Activated CD4-positive, alpha-beta T cell treated with anti-CD3 and anti-CD28 coated beads, Interleukin-2, amount 50 U/mL, for 48 hours (primary cell): ENCODE results near the gene TSTD1.
"Not testable (repeated sequence)": the region's sequence is repeated elsewhere in the genome, so short reads cannot be mapped to it uniquely, and the experiment has no call there.

Experiments used
- DNase-seq, 2 experiments: peaks; one replicate each; pipeline ENCODE4 v3.0.0-alpha.2; 2020

Gene TSTD1

GRCh38 chr1:161033751-161034150 is 5.0 kb downstream of the TSTD1 start:
- DNase-seq: no peak

DNA sequence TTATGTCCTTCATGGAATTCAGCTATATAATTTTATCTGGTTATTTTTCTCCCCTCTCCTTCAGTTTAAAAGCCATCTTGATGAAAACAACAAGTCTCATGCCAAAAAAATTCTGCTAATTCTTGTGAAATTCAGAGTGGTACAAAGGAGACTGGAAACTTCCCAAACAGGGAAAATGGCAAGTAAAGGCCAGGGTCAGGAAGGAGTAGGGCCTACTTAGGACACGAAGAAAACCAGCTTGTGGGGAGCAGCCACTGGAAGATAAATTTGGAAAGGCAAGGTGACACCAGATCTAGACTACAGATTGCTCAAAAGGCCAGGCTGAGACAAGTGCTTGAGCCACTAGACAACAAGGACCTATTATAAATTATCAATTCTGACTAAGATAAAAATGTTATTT is 6.4 kb downstream of the TSTD1 start:
- no peak for DNase-seq

- no peak for DNase-seq
Measured at GRCh38 chr1:161031874-161032273, 6.9 kb downstream of the TSTD1 start.

GRCh38 chr1:161029466-161029865 is 9.3 kb downstream of the TSTD1 start:
- DNase-seq: not testable (repeated sequence)

GRCh38 chr1:161026954-161027353 is 11.8 kb downstream of the TSTD1 start:
- not testable (repeated sequence) for DNase-seq

- not testable (repeated sequence) for DNase-seq
Measured at GRCh38 chr1:161022432-161022831, 16.3 kb downstream of the TSTD1 start.

DNA sequence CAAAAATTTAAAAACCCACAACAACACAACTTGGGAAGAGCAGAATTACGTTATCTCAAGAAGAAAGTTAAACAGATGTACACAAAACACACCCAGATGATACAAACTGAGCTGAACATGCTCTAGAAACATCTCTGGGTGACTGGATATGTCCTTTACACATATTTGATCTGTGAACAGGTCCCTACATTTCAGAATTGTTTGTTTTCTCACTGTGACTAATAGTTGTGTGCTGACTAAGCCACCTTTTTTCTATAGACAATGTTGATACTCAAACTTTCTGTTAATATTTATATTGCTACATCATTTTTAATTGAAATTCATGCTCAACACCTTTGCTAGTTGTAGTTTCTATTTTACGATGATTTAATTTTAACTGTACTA is 16.8 kb downstream of the TSTD1 start:
- DNase-seq: no peak

- DNase-seq: peak; percentile 83 to 85
Measured at GRCh38 chr1:161021165-161021969, 17.4 kb downstream of the TSTD1 start.

- DNase-seq: no peak
Measured at GRCh38 chr1:161020509-161021164, 18.1 kb downstream of the TSTD1 start, which contains the start of gene F11R. Gene F11R (minus strand): TSS chr1:161021152. CDS start chr1:161021073, 79 bp downstream.

- no peak for DNase-seq
Measured at GRCh38 chr1:161019751-161020495, 18.8 kb downstream of the TSTD1 start.

GRCh38 chr1:161019111-161019660 is 19.6 kb downstream of the TSTD1 start:
- not testable (repeated sequence) for DNase-seq

GRCh38 chr1:161018631-161018930 is 20.2 kb downstream of the TSTD1 start:
- no peak for DNase-seq

DNA sequence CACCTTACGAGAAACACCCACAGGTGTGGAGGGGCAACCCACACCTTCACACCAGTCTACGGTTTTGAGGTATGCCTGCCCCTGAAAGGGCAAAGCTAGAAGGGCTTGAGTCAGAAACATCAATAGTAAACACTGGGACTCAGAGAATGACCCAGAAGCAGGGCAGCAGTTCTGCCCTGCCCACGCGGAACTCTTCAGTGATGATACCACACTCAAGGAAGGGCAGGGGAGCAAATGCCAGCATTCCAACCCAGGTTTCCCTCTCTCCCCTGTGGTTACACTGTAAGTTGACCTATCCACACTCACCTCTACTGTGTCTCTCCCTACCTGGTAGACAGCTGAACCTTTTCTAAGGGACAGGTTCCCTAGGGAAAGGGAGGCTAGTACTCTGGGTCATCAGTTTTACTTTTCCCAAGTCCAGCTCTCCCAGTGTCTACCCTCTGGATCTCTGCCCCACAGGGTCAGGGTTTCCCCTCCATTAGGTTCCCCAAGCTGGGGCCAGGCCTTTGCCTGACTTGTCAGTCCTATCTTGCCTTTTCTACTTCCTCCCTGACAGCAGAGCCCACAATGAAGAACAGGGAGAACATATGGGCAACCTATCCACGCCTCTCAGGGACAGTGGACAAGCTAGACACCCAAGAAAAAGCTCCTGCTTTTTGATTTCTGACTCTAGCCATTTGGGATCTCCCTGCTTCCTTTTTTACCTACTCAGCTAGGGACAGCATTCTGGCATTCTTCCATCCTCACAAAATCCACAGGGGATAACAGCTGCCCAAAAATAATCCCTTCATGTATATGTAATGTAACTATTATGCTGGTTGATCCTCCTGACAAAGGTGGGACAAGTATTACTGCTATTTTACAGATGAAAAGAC is 20.8 kb downstream of the TSTD1 start:
- DNase-seq: no peak

DNA sequence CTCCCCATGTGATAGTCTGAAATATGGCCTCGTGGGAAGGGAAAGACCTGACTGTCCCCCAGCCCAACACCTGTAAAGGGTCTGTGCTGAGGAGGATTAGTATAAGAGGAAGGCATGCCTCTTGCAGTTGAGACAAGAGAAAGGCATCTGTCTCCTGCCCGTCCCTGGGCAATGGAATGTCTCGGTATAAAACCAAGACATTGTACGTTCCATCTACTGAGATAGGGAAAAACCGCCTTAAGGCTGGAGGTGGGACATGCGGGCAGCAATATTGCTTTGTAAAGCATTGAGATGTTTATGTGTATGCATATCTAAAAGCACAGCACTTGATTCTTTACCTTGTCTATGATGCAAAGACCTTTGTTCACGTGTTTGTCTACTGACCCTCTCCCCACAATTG is 21.6 kb downstream of the TSTD1 start:
- DNase-seq: not testable (repeated sequence)

- DNase-seq: not testable (repeated sequence)
Measured at GRCh38 chr1:161016683-161017082, 22.1 kb downstream of the TSTD1 start.

DNA sequence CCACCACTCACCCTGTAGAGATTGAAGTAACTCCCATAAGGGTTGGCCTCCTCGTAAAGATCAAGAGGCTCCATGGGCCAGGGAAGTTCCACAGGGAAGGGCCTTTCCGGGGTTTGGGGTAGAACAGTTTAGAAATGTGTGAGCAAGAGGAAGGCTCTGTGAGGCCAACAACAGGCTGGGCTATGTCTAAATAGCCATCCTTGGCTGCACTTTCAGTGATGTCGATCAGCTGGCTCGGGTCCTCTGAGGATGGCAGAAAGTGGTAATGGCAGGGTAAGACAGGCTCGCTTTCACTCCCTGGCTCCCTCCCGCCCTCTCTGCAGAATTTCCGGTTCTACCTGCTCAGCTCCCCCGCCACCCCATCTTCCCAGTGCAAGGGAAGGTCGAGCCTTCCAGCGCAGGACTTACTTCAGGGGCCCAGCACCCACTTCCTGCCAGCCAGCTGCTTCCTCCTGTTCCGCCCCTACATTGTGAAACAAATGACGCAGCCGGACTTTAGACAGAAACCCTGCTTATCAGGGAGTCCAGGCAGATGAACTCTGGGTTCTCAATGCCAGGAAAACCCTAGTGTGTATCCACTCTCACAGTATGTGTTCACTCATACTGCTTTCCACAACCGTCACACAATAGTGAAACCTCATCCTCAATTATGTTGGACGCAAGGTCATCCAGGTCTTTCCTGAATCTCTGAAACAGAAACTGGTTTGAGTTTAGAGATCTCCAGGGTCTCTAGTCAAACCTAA is 25.1 kb downstream of the TSTD1 start:
- DNase-seq: peak; percentile 71 to 78

DNA sequence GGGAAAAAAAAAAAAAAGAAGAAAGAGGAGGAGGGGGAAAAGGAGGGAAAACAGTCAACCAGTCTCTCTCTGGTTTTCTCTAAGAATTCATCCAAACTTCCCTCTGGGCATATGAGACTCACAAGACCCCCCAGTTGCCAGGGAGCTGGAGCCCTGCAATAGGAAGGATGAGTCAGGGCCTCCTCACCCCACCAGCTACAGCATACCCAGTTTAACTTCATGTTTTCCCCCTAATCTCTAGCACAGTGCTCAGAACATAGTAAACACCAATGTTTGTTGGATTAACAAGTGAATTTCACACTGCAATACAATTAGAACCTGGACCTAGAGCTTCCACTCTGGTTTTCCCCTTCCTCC is 25.7 kb downstream of the TSTD1 start:
- DNase-seq: no peak

- DNase-seq: no peak
Measured at GRCh38 chr1:161012420-161012819, 26.3 kb downstream of the TSTD1 start.

- DNase-seq: no peak
Measured at GRCh38 chr1:161009602-161010211, 29.1 kb downstream of the TSTD1 start.

GRCh38 chr1:161008869-161009510 is 29.8 kb downstream of the TSTD1 start:
- no peak for DNase-seq

GRCh38 chr1:161007369-161007768 is 31.4 kb downstream of the TSTD1 start:
- no peak for DNase-seq
